HG03095 (cell line): Measurements from ENCODE around the gene ZNF227.
"Not testable (repeated sequence)": the region's sequence is repeated elsewhere in the genome, so short reads cannot be mapped to it uniquely, and the experiment has no call there.

Experiments used
- ATAC-seq: cut with Tn5 transposase; IDR thresholded peaks from one replicate; pipeline ENCODE4 v1.9.1; 2021; ENCODE audit warnings: moderate library complexity; ENCODE audit not compliant: unreplicated experiment

The ZNF227 gene

DNA sequence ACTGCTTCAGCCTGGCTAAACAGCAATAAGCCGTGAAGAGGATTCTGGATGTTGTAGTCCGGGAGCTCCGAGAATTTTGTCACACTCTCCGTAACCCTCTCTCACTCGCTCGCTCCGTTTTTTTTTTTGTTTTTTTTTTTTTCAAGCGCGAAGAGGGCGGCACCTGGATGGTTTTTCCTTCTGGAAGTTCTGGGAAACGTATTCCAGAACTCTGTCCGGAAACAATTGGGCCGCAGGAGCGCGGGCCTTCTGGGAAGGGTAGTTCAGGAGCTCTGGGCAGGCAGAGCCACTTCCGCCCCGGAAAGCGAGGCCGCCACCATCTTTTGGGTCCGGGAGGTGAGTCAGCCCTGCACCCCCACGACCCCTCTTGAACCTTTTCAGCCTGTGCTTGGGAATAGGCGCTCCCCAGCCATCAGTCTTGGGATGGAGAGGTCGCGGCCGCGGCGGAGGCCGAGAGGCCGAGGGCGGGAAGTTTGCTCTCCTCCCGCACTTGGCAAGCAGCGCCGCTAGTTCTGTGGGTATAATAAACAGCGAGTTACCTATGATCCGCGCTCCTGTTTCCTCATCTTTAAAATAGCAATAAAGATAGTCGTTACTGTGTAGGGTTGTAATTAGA is at the start of gene ZNF227:
ZNF227 (plus strand) TSS at position 283 of the 616 bp plus-strand sequence. CDS start 5,261 bp downstream, outside the sequence.
- ATAC-seq: peak; percentile 54

DNA sequence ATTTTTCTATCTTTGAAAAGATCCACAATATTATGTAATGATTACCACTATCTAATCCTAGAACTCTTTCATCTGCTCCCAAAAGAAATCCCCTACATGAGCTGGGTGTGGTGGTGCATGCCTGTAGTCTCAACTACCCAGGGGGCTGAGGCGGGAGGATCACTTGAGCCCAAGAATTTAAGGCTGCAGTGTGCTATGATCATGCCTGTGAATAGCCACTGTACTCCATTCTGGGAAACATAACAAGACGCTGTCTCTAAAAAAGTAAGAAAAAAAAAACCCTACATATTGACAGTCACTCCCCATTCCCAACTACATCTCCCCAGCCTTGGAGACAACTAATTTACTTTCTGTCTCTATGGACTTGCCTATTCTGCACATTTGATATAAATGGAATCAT is 48.5 kb upstream of the ZNF227 start:
- no peak for ATAC-seq

DNA sequence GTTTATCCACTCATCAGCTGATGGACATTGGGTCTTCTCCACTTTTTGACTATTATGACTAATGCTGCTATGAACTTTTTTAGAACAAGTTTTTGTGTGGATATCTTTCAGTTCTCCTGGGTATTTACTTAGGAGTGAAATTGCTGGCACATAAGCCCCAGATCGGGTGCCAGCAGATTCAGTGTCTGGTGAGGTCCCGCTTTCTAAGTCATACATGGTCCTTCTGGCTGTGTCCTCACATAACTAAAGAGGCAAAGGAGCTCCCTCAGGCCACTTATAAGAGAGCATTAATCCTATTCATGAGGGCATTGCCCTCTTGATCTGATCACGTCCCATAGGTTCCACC is 48.0 kb upstream of the ZNF227 start:
- peak; percentile 8 for ATAC-seq

DNA sequence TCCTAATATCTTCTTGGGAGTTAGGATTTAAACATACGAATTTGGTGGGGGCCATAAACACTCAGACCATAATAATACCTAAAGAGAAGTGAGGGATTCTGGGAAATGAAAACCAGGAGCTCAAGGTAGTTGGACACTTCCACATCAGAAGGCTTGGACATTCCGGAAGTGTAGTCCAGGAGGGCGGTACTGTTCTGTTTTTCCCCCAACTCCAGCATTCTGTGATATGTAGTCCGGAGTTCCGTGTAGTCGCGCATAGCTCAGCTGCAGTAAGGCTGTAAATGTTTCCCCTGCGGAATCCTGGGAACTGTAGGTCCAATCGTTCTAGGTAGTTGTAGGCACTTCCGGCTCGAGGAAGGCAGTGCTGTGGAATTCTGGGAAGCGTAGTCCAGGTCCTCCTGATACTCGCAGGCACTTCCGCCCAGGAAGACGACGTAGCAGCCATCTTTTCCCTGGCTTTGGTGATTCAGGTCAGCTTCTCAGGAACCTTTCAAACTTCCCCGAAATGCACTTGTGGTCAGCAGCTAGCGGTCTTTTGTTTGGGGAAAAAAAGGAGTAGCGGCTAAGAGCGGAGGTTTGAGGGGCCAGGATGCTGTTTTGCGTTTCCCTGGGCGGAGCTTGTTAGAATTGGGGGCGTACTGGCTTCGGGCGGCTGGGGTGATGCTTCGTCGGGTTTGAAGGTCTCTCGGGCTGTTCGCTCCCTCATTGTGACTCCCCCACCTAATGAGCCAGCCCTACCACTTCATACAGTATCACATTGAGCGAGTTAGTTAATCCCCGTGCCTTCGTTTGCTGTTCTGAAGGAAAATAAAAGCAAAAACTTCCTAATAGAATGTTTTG is 47.4 kb upstream of the ZNF227 start, which contains the start of gene ZNF226:
ZNF226 (plus strand) TSS at position 428 of the 840 bp plus-strand sequence. CDS start 4,981 bp downstream, outside the sequence.
- ATAC-seq: peak; percentile 78

DNA sequence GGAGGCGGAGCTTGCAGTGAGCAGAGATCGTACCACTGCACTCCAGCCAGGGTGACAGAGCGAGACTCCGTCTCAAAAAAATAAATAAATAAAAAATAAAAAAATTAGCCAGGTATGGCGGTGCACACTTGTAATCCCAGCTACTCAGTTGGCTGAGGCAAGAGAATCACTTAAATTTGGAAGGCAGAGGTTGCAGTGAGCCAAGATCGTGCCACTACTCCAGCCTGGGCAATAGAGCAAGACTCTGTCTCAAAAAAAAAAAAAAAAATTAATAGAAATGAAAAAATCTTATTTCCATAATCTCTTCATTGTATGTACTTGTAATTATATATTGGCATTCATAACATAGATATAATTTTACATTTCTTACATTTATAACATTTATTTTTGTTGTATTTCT is 41.7 kb upstream of the ZNF227 start:
- not testable (repeated sequence) for ATAC-seq

DNA sequence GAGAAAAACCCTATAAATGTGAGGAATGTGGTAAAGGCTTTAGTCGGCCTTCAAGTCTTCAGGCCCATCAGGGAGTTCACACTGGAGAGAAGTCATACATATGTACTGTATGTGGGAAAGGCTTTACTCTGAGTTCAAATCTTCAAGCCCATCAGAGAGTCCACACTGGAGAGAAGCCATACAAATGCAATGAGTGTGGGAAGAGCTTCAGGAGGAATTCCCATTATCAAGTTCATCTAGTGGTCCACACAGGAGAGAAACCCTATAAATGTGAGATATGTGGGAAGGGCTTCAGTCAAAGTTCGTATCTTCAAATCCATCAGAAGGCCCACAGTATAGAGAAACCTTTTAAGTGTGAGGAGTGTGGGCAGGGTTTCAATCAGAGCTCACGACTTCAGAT is 35.7 kb upstream of the ZNF227 start:
- no peak for ATAC-seq

DNA sequence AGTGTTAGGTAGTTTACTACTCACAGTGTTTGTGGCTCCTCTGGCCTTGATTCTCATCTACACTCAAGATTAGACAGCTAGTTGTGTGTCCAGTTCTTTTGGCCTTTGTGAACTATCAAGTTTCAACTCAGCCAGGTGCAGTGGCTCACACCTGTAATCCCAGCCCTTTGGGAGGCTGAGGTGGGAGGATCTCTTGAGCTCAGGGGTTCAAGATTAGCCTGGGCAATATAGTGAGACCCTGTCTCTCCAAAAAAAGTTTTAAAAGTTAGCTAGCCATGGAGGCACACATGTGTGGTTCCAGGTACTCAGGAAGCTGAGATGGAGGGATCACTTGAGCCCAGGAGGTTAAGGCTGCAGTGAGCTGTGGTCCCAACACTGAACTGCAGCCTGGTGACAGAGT is 31.4 kb upstream of the ZNF227 start:
- ATAC-seq: no peak

DNA sequence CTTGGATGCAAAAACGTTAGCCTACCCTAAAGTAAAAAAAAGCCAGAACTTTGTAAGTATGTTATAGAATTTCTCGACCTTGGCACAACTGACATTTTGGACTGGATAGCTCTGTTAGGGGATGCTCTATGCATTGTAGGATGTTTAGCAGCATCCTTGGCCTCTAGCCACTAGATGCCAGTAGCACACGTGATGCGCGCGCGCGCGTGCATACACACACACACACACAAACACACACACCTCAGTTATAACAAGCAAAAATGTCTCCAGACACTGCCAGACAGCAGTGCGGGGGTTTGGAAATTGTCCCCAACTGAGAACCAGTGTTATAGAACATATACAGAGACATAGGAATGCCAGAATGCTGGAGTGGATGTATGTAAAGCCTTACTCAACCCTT is 30.2 kb upstream of the ZNF227 start:
- no peak for ATAC-seq

DNA sequence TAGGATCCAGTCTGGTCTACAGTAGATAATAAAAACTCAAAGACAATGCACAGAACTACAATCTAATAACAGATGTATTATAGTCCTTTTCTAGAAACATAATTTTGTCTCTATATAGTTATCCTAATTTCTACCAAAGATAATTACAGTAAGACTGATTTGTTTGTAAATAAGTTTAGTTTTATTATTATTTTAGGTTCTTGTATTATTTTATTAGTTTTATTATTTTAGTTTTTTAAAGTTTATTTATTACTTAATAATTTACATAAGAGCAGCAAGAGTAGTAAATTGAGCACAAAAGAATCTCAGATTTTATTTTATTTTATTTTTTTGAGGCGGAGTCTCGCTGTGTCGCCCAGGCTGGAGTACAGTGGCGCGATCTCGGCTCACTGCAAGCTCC is 22.3 kb upstream of the ZNF227 start:
- ATAC-seq: no peak

DNA sequence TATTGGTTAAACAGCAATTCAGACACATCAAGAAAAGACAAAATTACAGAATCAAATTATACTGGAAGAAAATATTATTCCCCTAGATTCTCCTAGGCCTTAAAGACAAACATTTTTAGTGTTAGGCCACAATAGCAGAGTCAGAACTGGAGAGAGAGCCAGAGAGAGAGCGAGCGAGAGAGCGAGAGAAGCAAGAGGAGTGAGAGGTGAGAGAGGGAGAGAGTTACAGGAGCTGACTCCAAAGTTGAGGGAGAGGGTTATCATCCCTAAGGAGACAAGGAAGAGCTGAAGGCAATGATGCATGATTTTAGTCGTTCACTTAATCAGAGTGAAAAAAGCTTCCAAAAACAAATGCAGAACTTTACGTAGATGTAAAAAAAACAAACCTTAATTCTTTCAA is 20.2 kb upstream of the ZNF227 start:
- ATAC-seq: no peak

DNA sequence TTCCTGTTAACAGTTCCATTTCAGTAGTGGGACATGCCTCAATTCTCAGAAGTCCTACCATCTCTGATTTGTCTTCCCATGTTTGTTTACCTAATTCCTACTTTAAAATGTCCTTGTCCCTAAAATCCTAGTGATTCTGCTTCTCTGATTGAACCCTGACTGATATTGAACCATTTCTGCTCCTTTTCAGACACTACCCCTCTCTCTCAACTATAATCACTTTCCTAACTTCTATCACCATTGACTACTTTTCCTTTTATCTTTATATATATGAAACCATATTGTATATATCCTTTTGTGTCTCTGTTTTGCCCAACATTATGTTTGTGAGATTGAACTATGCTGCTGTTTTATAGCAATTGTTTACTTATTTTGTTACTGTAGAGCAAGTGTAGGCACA is 15.6 kb upstream of the ZNF227 start:
- no peak for ATAC-seq

DNA sequence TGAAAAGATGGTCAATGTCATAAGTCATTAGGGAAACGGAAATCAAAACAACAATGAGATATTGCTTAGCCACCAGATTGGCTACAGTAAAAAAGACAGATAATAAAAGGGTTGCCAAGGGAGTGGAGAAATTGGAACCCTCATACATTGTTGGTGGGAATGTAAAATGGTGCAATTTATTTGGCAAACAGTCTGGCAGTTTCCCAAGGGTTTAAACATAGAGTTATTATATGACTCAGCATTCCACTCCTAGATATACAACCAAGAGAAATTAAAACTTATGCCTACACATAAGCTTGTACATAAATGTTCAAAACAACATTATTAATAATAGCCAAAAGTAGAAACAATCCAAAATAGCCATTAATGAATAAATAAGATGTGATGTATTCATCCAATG is 9.9 kb upstream of the ZNF227 start:
- no peak for ATAC-seq

DNA sequence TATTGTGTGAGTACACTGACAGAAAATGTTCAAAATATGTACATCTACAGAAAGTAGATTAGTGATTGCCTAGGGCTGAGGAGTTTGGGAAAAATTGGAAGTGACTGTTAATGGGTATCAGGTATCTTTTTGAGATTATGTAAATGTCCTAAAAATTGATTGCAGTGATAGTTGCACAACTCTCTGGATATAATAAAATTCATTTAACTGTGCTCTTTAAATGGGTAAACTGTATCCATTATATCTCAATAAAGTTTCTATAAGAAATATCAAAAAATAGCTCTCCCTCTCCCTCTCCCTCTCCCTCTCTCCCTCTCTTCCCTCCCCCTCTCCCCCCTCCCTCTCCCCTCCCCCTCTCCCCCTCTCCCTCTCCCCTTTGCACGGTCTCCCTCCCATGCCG is 9.4 kb upstream of the ZNF227 start:
- ATAC-seq: no peak

DNA sequence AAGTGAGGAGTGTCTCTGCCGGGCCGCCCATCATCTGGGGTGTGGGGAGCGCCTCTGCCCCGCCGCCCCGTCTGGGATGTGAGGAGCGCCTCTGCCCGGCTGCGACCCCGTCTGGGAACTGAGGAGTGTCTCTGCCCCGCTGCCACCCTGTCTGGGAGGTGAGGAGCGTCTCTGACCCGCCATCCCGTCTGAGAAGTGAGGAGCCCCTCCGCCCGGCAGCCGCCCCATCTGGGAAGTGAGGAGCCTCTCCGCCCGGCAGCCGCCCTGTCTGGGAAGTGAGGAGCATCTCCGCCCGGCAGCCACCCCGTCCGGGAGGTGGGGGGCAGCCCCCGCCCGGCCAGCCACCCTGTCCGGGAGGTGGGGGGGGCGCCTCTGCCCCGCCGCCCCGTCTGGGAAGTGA is 8.5 kb upstream of the ZNF227 start:
- not testable (repeated sequence) for ATAC-seq

DNA sequence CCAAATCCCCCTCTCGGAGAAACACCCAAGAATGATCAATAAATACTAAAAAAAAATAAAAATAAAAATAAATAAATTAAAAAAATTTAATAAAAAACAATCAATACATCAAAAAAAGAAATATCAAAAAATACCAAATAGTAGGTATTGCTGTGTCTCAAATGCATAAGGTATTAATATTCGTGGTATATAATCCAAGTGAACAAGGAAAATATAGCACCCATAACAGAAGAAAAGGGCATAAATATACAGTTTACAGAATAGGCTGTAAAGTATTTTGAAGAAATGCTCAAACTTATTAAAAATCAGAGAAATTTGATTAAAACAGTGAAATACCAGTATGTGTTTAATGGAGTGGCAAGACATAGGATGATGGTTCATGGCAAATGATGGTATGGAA is 7.6 kb upstream of the ZNF227 start:
- no peak for ATAC-seq

DNA sequence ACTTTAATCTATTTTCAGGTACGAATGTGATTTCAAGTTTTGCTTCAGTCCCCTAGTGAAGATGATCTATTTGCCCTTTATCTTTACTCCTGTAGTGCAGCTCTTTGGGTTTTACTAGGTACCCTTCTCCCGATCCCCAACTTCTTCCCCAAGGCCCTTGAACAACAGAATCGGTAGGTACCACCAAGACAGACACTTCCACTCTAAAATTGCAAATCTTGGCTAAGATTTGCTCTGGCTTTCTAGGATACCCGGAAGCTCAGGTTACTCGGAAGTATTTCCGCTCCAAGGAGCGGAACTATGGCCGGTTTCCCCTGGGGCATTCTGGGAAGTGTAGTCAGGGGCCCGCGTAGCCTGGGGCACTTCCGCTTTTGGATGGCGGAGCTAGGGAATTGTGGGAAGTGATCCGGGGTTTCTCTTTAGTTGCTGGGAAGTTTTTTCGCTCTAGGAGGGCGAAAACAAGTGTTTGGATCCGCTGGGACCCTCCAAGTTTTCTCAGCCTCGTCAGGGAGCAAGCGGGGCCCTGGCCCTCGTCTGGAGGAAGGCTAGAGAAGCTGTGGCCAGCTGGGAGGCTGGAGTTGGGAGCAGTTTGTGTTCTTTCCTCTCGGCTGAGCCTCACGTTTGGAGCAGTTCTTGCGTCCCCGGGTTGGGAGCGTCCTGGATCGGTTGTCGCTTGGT is 5.1 kb upstream of the ZNF227 start:
- ATAC-seq: peak; percentile 89

DNA sequence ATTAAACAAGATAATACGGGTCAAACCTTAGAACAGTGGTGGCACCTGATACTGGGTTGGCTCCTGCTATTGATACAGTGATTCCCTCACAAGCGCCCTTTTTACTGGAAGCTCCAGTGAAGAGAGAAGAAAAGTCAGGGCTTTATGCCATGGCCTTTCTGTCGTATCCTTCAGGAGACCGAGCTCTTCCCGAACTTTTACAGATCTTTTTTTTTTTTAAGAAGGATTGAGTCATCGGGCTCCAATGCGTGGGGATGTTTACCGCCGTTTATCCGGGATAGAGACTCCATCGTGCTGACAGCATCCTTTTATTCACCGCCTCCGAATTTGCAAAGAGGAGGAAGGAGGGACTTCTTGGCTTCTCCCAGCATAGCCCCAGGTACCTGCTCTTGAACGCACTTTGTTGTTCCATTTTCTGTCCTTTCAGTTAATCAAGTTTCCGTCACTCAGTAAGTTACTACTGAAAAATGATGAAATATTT is 574 bp downstream of the ZNF227 start:
- ATAC-seq: peak; percentile 23

DNA sequence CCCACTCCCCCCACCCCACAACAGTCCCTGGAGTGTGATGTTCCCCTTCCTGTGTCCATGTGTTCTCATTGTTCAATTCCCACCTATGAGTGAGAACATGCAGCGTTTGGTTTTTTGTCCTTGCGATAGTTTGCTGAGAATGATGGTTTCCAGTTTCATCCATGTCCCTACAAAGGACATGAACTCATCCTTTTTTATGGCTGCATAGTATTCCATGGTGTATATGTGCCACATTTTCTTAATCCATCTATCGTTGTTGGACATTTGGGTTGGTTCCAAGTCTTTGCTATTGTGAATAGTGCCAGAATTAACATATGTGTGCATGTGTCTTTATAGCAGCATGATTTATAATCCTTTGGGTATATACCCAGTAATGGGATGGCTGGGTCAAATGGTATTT is 7.6 kb downstream of the ZNF227 start:
- not testable (repeated sequence) for ATAC-seq

DNA sequence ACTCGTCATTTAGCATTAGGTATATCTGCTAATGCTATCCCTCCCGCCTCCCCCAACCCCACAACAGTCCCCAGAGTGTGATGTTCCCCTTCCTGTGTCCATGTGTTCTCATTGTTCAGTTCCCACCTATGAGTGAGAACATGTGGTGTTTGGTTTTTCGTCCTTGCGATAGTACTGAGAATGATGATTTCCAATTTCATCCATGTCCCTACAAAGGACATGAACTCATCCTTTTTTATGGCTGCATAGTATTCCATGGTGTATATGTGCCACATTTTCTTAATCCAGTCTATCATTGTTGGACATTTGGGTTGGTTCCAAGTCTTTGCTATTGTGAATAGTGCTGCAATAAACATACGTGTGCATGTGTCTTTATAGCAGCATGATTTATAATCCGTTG is 8.4 kb downstream of the ZNF227 start:
- ATAC-seq: not testable (repeated sequence)

DNA sequence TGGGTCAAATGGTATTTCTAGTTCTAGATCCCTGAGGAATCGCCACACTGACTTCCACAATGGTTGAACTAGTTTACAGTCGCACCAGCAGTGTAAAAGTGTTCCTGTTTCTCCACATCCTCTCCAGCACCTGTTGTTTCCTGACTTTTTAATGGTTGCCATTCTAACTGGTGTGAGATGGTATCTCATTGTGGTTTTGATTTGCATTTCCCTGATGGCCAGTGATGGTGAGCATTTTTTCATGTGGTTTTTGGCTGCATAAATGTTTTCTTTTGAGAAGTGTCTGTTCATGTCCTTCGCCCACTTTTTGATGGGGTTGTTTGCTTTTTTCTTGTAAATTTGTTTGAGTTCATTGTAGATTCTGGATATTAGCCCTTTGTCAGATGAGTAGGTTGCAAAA is 9.0 kb downstream of the ZNF227 start:
- ATAC-seq: not testable (repeated sequence)

DNA sequence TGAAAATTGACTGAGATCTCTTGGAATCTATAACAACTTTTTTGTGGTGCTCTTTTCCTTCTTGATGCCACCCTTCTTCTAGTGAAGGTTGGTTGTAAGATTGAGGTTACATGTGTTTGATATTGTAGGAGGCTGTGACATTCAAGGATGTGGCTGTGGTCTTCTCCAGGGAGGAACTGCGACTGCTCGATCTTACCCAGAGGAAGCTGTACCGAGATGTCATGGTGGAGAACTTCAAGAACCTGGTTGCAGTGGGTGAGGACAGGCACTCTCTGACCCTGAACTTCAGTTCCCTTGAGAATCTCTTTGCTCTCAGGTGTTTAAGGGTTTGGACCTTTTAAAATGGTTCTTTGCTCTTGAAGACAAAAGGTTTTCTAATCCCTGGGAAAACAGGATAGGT is 16.0 kb downstream of the ZNF227 start:
- no peak for ATAC-seq

DNA sequence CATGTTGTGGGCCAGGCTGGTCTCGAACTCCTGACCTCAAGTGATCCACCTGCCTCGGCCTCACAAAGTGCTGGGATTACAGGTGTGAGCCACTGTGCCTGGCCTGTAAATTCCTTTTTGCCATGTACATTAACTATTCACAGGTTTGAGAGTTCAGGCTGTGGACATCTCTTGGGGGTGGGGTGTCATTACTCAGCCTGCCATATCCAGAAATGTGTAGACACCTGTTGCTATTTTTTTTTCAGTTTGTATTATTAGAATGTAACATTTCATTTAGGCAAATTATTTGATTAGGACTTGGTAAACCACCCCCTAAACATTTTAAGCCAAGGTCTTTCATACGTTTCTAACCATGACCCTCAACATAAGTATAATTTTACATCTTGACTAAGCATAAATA is 20.5 kb downstream of the ZNF227 start:
- ATAC-seq: no peak
